Measurements from ENCODE around the gene SAMD4A. TPM values are rescaled to one million over a fixed set of nuclear protein-coding genes. Genes with fewer than 3 reads are reported as not detected.

SAMD4A gene
- total and polyA plus RNA-seq, 2 of the 4 experiments (the other 2 are of a cell fraction), result 22.9 to 38.2 TPM

DNA sequence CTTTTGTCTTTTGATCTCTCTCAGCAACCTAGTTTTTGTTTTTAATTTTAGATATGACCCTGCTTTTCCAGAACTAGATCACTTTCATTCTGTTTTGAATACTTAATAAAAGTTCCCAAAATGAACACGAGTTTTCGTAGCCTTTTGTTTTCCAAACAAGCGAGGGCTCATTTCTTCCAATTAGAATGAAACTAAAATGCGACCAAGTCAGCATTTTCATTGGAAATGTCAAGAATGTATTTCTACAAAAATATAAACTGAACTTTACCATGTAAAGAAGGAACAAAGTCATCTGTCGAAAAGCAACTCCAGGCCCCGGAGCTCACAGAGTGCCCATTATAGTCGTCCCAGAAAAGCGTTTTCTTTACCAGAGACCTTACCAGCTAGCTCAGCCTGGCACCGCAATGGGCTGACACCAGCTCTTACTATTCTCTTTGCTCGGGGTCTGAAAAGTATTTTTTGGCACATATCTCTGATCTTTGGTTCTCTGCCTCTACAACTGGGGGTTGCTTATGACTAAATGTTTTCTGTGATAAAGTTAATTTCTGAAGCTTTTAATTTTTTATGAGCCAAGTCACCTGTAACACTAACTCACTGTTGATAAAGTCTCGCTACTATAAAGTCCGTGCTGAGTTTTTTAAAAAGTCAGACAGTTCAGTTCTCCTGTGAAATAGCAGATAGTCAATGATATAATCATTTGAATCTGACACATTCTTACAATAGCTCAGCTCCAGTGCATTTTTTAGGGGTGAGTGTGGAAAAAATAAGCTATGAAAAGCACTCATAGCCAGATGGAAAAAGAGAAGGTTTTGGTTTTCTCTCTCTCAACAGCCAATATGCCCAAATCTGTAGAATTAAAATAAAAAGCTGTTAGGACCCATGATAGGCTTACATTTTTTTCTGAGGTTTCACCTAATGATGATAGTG lies 43.4 kb downstream of the SAMD4A start:
- Histone ChIP-seq H2AFZ (replicated peaks; ENCODE audit: low read length, poor library complexity) (no peak overlapping the region), H3K9me1 (ENCODE audit: insufficient read depth, low read length) (peaks cover 25% of the 10 kb centered on the region), H3K56ac (ENCODE audit: extremely low read depth, insufficient read depth, low read length) (peak overlapping the region; percentile 22; the same call in 1 of the 2 replicates), H4K5ac (ENCODE audit: low read depth, low read length) (peak overlapping the region; percentile 77), H3K9me3 (ENCODE audit: control insufficient read depth, insufficient read depth, low read length) (no peaks in the 10 kb centered on the region), H3K4me1 (ENCODE audit: control insufficient read depth, insufficient read depth, low read length) (peaks cover 26% of the 10 kb centered on the region), H2BK15ac (ENCODE audit: low read depth, low read length) (peak overlapping the region; percentile 4; the same call in 1 of the 3 replicates), H2AK5ac (ENCODE audit: low read depth, low read length) (no peak overlapping the region), H2BK20ac (ENCODE audit: low read depth, low read length) (peak overlapping the region; percentile 62), H4K20me1 (ENCODE audit: insufficient read depth, low read length) (peaks cover 22% of the 10 kb centered on the region), H3K9ac (ENCODE audit: low read depth, low read length) (peak overlapping the region; percentile 42; the same call in 1 of the 2 replicates), H3K23ac (ENCODE audit: low read depth, low read length) (peak overlapping the region; percentile 61), H4K8ac (ENCODE audit: low read depth in 2 of 2, low read length in 2 of 2) (peak overlapping the region; percentile 14 to 44; a peak in 3 of 4 replicates), H3K27ac (ENCODE audit: insufficient read depth, low read length) (peak overlapping the region; percentile 86), H3K4ac (ENCODE audit: low read depth, low read length) (peak overlapping the region; percentile 71), H3K79me1 (ENCODE audit: low read depth in 1 of 2, low read length in 2 of 2) (peaks cover 50 to 79% of the 10 kb centered on the region in 2 experiments), H2BK5ac (ENCODE audit: low read depth, low read length, poor library complexity, severe bottlenecking) (peak overlapping the region; percentile 87), H3K36me3 (ENCODE audit: control insufficient read depth, insufficient read depth, low read length) (peaks cover 2% of the 10 kb centered on the region), H3K4me2 (ENCODE audit: low read depth, low read length) (peak overlapping the region; percentile 85), H3K18ac (ENCODE audit: low read depth, low read length) (peak overlapping the region; percentile 82), H3K14ac (replicated peaks; ENCODE audit: low read depth, low read length) (peak overlapping the region; percentile 14; the same call in 1 of the 2 replicates), H3K4me3 (ENCODE audit: insufficient read depth, low read depth, low read length) (no peak overlapping the region), H4K91ac (ENCODE audit: insufficient read depth, low read depth, low read length) (peak overlapping the region; percentile 56), H2BK120ac (ENCODE audit: low read depth, low read length) (peak overlapping the region; percentile 73), H3K27me3 (ENCODE audit: control insufficient read depth, insufficient read depth, low read length) (no peaks in the 10 kb centered on the region), H2AK9ac (replicated peaks; ENCODE audit: low read depth, low read length, poor library complexity) (no peak overlapping the region)
- dilution Hi-C loops (cut with HindIII; ENCODE audit: low sequenced_read_pairs, unreplicated experiment) (no loop called here), intact Hi-C loops (cut with micrococcal nuclease) (no loop called here), in situ Hi-C loops (cut with MboI; ENCODE audit: low sequenced_read_pairs) (no loop called here)
- no CpG with 5 or more reads among the region's 12 CpGs for WGBS, 2 experiments (ENCODE audit: extremely low coverage in 2 of 2, insufficient read length in 1 of 2)
- DNase-seq (peak; percentile 75), ATAC-seq (ENCODE audit: low read depth) (peak; percentile 55)
- BruUV-seq (replicated peaks), result TSS peak; percentile 2
- TF ChIP-seq FOS (IDR thresholded peaks at IDR 0.05; ENCODE audit: low read depth, low read length) (no peak; the same call in 1 of the 2 replicates), MAFK (IDR thresholded peaks at IDR 0.05; ENCODE audit: low read depth, low read length) (peak; percentile 77), CEBPB (IDR thresholded peaks at IDR 0.05; ENCODE audit: low read depth, low read length) (no peak), BHLHE40 (IDR thresholded peaks at IDR 0.05; ENCODE audit: low read depth, low read length) (no peak), MXI1 (IDR thresholded peaks at IDR 0.05; ENCODE audit: borderline replicate concordance, low read depth, low read length) (no peak)
- TF ChIP-seq, protein P1, sequence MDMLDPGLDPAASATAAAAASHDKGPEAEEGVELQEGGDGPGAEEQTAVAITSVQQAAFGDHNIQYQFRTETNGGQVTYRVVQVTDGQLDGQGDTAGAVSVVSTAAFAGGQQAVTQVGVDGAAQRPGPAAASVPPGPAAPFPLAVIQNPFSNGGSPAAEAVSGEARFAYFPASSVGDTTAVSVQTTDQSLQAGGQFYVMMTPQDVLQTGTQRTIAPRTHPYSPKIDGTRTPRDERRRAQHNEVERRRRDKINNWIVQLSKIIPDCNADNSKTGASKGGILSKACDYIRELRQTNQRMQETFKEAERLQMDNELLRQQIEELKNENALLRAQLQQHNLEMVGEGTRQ (IDR thresholded peaks at IDR 0.05; ENCODE audit: low read depth, low read length), result no peak
- TF ChIP-seq, protein P2, sequence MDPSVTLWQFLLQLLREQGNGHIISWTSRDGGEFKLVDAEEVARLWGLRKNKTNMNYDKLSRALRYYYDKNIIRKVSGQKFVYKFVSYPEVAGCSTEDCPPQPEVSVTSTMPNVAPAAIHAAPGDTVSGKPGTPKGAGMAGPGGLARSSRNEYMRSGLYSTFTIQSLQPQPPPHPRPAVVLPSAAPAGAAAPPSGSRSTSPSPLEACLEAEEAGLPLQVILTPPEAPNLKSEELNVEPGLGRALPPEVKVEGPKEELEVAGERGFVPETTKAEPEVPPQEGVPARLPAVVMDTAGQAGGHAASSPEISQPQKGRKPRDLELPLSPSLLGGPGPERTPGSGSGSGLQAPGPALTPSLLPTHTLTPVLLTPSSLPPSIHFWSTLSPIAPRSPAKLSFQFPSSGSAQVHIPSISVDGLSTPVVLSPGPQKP (IDR thresholded peaks at IDR 0.05; ENCODE audit: borderline replicate concordance, low read depth, low read length), result no peak
- ChIA-PET POLR2A (ENCODE audit: unreplicated experiment) (interaction anchor here (1.0 kb wide), 1 partner anchor 78 kb away, joined by 4 read pairs; no protein-coding TSS in a partner anchor), CTCF (interaction anchor here (0.6 to 1.5 kb wide), 3 partner anchors 9 to 164 kb away, joined by 3 to 4 read pairs (median 4); no protein-coding TSS in a partner anchor)
